Keratinocyte (primary cell): Measurements from ENCODE around the gene ZNF521. TPM values are rescaled to one million over a fixed set of nuclear protein-coding genes. Genes with fewer than 3 reads are reported as not detected.

Source experiments
- DNase-seq: peaks from one replicate; pipeline ENCODE4 v3.0.0-alpha.2; 2011; ENCODE audit warnings: low read depth, missing footprints, low spot score
- FAIRE-seq: peaks from 2 replicates; lab custom pipeline; 2011; peaks lifted over from hg19 to GRCh38; lab: Jason Lieb, UNC
- H2AFZ ChIP-seq: 2 replicates; pipeline ENCODE4 v1.6.0; 2012; ENCODE audit warnings: low read length, control low read depth, inconsistent platforms; ENCODE audit not compliant: control insufficient read depth
- H3K27ac ChIP-seq: 2 replicates; pipeline ENCODE4 v1.5.1; 2011; ENCODE audit warnings: low read length; ENCODE audit not compliant: control insufficient read depth, insufficient read depth
- H3K27me3 ChIP-seq: 3 replicates; pipeline ENCODE4 v1.6.0; 2011; ENCODE audit warnings: low read length; ENCODE audit not compliant: control insufficient read depth, insufficient read depth; ENCODE audit errors: extremely low read depth
- H3K36me3 ChIP-seq, 2 experiments: 2 replicates in 1 of 2; 3 replicates in 1 of 2; pipeline ENCODE4 v1.5.1; 2011; ENCODE audit warnings: low read length in 2 of 2, mild to moderate bottlenecking in 1 of 2; ENCODE audit not compliant: control insufficient read depth in 2 of 2, insufficient read depth in 2 of 2; ENCODE audit errors: extremely low read depth in 1 of 2
- H3K4me1 ChIP-seq: 3 replicates; pipeline ENCODE4 v1.5.1; 2011; ENCODE audit warnings: low read length; ENCODE audit not compliant: control insufficient read depth, insufficient read depth; ENCODE audit errors: extremely low read depth
- H3K4me2 ChIP-seq: 3 replicates; pipeline ENCODE4 v1.6.0; 2011; ENCODE audit warnings: low read depth, low read length; ENCODE audit not compliant: control insufficient read depth, insufficient read depth; ENCODE audit errors: extremely low read depth
- H3K4me3 ChIP-seq, 3 experiments: fragments of 200-600 bp in 1 of 3; sonication (generic) in 1 of 3; 2 replicates in 2 of 3; 3 replicates in 1 of 3; pipeline ENCODE4 v1.5.1; 2011 to 2016; ENCODE audit warnings: low read length in 3 of 3, mild to moderate bottlenecking in 3 of 3, control low read depth in 2 of 3, inconsistent platforms in 1 of 3, low read depth in 1 of 3, mixed read lengths in 1 of 3, mixed run types in 1 of 3, moderate library complexity in 1 of 3; ENCODE audit not compliant: control insufficient read depth in 2 of 3, insufficient read depth in 2 of 3; ENCODE audit errors: extremely low read depth in 1 of 3
- H3K79me2 ChIP-seq: 2 replicates; pipeline ENCODE4 v1.6.0; 2012; ENCODE audit warnings: low read length; ENCODE audit not compliant: control insufficient read depth, insufficient read depth
- H3K9ac ChIP-seq: 3 replicates; pipeline ENCODE4 v1.6.0; 2011; ENCODE audit warnings: low read length; ENCODE audit not compliant: control insufficient read depth, insufficient read depth; ENCODE audit errors: extremely low read depth
- H3K9me1 ChIP-seq: 3 replicates; pipeline ENCODE4 v1.6.0; 2011; ENCODE audit warnings: low read length; ENCODE audit not compliant: control insufficient read depth, insufficient read depth; ENCODE audit errors: extremely low read depth
- H3K9me3 ChIP-seq: 2 replicates; pipeline ENCODE4 v1.5.1; 2012; ENCODE audit warnings: low read depth, low read length; ENCODE audit not compliant: control insufficient read depth
- H4K20me1 ChIP-seq: 3 replicates; pipeline ENCODE4 v1.6.0; 2011; ENCODE audit warnings: low read length; ENCODE audit not compliant: control insufficient read depth, insufficient read depth; ENCODE audit errors: extremely low read depth
- EZH2 ChIP-seq: IDR thresholded peaks from one replicate; pipeline ENCODE4 v1.6.1; 2012; ENCODE audit warnings: inconsistent platforms, mild to moderate bottlenecking, low read length, moderate library complexity
- dilution Hi-C: fragments of 300-500 bp; cut with MboI; formaldehyde crosslinking; loops from one replicate; pipeline ENCODE4 v1.7.0; 2020; ENCODE audit warnings: low sequenced_read_pairs; ENCODE audit not compliant: extremely low pct_ligation_motif_present
- polyA plus RNA-seq, 5 experiments: library from polyadenylated mRNA; depleted of rRNA in 3 of 5; stranded (reverse) in 3 of 5; stranded (forward) in 1 of 5; unstranded in 1 of 5; fragments of >200 nt; gene quantifications; 1 replicate in 1 of 5; 2 replicates in 3 of 5; 3 replicates in 1 of 5; pipeline versions ENCODE4 v1.2.1 to v1.2.3, GENCODE V29; 2011 to 2012; ENCODE audit warnings: missing spikeins in 2 of 5, low read depth in 1 of 5, low replicate concordance in 1 of 5
- TF ChIP-seq, protein P1 (sequence below), 3 experiments: IDR thresholded peaks in 1 of 3; conservative IDR thresholded peaks in 1 of 3; optimal IDR thresholded peaks in 1 of 3; 2 replicates in 2 of 3; 3 replicates in 1 of 3; pipeline versions ENCODE3 to v1.5.1; 2011; ENCODE audit warnings: low read length in 3 of 3, mild to moderate bottlenecking in 3 of 3, moderate library complexity in 2 of 3, control low read depth in 1 of 3, inconsistent platforms in 1 of 3; ENCODE audit not compliant: insufficient read depth in 2 of 3; ENCODE audit errors: extremely low read depth in 1 of 3

ZNF521 gene
- polyA plus RNA-seq, 1 donor (not counting 4 experiments of a cell fraction or from before 2014, with no cell fraction given): 0.07 TPM

DNA sequence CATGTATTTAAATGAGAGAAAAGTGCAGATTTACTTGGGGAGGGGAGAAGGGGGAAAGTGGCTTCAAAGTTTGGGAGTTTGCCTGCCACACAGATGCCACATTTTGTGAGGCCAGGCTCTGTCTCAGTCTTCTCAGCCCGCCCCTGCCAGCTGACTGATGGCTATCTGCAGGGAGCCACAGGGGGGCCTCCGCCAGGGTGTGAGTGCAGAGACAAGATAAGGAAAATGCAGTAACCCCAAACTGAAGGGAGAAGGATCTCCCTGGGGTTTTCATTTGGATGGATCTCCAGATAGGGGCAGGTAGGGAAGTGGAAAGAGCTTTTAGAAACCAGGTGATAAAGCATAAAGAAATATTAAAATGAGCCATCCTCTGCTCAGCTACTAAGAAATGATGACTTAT lies 128.8 kb downstream of the ZNF521 start:
- Histone ChIP-seq H3K27ac (no peak overlapping the region), H3K9me3 (no peaks in the 10 kb centered on the region), H3K4me3 (no peak overlapping the region), H4K20me1 (no peaks in the 10 kb centered on the region), H3K27me3 (no peaks in the 10 kb centered on the region), H3K4me2 (no peak overlapping the region), H3K9ac (no peak overlapping the region), H3K9me1 (no peaks in the 10 kb centered on the region), H2AFZ (no peak overlapping the region), H3K79me2 (no peaks in the 10 kb centered on the region), H3K4me1 (no peaks in the 10 kb centered on the region), H3K36me3 (no peaks in the 10 kb centered on the region)
- TF ChIP-seq, protein P1, sequence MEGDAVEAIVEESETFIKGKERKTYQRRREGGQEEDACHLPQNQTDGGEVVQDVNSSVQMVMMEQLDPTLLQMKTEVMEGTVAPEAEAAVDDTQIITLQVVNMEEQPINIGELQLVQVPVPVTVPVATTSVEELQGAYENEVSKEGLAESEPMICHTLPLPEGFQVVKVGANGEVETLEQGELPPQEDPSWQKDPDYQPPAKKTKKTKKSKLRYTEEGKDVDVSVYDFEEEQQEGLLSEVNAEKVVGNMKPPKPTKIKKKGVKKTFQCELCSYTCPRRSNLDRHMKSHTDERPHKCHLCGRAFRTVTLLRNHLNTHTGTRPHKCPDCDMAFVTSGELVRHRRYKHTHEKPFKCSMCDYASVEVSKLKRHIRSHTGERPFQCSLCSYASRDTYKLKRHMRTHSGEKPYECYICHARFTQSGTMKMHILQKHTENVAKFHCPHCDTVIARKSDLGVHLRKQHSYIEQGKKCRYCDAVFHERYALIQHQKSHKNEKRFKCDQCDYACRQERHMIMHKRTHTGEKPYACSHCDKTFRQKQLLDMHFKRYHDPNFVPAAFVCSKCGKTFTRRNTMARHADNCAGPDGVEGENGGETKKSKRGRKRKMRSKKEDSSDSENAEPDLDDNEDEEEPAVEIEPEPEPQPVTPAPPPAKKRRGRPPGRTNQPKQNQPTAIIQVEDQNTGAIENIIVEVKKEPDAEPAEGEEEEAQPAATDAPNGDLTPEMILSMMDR (optimal IDR thresholded peaks at IDR 0.05 in 1 of 3, IDR thresholded peaks at IDR 0.05 in 1 of 3, conservative IDR thresholded peaks at IDR 0.05 in 1 of 3; ENCODE audit: extremely low read depth in 1 of 3, insufficient read depth in 2 of 3, low read length in 3 of 3): no peak
- no peak for TF ChIP-seq EZH2
- DNase-seq (no peak), FAIRE-seq (no peak)
- dilution Hi-C loops: no loop called here

DNA sequence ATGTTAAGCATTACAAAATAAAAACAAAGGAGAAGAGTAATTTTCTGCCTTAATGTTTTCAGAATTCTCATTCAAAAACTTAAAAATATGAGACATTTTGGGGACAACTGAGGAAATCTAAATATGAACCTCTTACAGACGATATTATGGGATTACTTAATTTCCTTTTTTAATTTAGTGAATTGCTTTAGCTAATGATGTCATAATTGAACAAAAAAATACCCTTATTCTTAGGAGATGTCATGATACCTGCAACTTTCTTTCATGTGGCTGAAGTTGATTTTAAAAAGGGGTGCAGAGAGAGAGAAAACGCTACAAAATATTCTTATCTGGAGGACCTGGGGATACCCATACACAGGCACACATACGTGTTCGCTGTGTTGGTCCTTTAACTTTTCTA lies 129.3 kb downstream of the ZNF521 start:
- TF ChIP-seq, protein P1 (optimal IDR thresholded peaks at IDR 0.05 in 1 of 3, IDR thresholded peaks at IDR 0.05 in 1 of 3, conservative IDR thresholded peaks at IDR 0.05 in 1 of 3; ENCODE audit: extremely low read depth in 1 of 3, insufficient read depth in 2 of 3, low read length in 3 of 3): no peak
- TF ChIP-seq EZH2: no peak
- H2AFZ ChIP-seq: no peak overlapping the region
- H3K9me1 ChIP-seq: no peaks in the 10 kb centered on the region
- no peaks in the 10 kb centered on the region for H3K27me3 ChIP-seq
- dilution Hi-C loops: no loop called here
- H3K4me1 ChIP-seq: no peaks in the 10 kb centered on the region
- H3K4me3 ChIP-seq: no peak overlapping the region
- no peaks in the 10 kb centered on the region for H3K36me3 ChIP-seq
- H3K9ac ChIP-seq: no peak overlapping the region
- H3K9me3 ChIP-seq: no peaks in the 10 kb centered on the region
- H3K4me2 ChIP-seq: no peak overlapping the region
- H3K79me2 ChIP-seq: no peaks in the 10 kb centered on the region
- no peaks in the 10 kb centered on the region for H4K20me1 ChIP-seq
- no peak for FAIRE-seq
- no peak for DNase-seq
- no peak overlapping the region for H3K27ac ChIP-seq
